CD4-positive, alpha-beta T cell treated with Interleukin-4 for 4 hours (primary cell): ENCODE data around the gene PPIL1.
"Not testable (repeated sequence)": the region's sequence is repeated elsewhere in the genome, so short reads cannot be mapped to it uniquely, and the experiment has no call there.

Experiments used
- DNase-seq: peaks from one replicate; pipeline ENCODE4 v3.0.0-alpha.2; 2020

PPIL1 gene

GRCh38 chr6:36874443-36875249, at the start of gene PPIL1:
Gene PPIL1 (minus strand): TSS chr6:36874803. CDS start chr6:36874772, 31 bp downstream.
- peak; percentile 87 for DNase-seq

DNA sequence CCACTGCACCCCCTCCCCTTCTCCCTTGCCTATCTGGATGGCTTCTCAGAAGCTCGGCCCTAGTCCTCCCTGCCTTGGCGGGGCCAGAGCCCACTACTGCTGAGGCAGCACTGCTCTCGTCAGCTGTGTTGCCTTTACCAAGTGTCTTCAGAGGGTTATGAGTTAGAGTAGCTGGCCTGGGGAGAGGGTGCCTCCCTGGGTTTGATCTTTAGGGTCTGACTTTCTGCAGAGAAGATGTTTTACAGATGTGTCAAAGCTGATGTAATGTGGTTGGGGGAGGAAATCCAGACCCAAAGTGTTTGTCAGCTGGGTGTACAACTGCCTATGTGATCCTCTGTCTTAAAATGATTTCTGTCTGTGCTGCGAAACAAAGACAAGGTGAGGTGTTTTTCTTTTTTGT, 49.5 kb upstream of the PPIL1 start:
- DNase-seq: no peak

GRCh38 chr6:36920546-36920945, 45.9 kb upstream of the PPIL1 start:
- no peak for DNase-seq

DNA sequence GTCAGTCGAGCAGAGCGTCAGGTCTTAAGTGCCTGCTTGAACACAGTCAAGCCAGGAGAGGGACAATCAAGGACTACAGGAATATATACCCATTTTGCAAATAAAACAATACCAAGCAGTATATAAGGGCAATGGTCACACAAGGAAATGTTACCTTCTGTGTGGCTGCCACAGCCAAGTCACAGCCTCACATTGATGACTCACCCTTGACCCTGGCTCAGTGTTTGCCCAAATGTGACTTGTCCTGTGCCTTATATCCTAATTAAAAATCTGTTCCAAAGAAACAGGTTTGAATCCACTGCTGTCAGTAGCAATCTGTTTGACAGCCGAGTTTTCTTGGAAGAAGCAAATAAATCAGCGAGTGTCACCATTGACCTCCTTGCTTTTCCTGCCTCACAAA, 45.4 kb upstream of the PPIL1 start:
- DNase-seq: no peak

DNA sequence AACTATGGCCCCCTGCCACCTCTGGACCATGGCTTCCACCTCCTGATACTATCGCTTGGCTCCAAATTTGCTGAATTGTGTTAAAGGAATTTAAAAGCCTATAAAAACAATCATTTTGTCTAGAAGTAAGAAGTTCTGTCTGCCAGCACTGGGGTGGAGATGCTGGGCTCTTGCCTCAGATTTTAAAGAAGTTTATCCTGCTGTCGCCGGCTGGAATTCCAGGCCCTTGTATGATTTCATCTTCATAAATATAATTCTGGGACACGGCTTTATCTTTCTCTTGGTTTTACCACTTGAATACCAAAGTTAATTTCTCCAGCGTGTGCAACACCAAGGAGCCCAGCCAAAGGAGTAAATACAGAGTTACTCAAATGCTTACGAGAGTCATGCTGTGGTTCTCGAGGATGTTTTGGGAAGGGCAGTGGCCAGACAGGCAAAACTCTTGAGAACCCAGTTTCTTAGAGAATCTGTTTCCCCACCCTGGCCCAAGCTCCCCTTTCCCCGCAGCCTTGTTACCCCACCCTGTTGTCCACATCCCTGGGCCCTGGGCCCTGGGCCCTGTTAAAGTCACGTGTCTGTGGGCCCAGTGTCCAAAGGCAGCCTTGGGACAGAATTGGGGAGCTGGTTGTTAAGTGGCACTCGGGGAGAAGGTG, 43.1 kb upstream of the PPIL1 start:
- no peak for DNase-seq

DNA sequence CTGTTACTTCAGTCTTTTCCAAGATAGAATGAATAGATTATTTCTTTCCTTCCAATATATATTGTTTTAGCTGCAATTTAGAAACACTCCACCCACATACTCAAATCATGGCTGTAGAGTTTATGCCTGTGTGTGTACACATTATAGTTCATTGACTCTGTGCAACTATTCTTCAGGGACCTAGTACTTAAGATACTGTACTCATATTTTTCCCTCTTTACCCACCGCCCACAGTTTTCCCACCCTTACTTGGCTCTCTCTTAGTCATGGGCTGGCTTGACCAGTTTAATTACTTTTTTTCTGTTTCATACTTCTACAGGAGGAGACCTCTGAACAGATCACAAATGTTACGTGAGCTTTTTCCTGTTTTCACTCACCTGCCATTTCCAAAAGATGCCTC, 41.5 kb upstream of the PPIL1 start:
- DNase-seq: no peak

GRCh38 chr6:36915599-36915998, 41.0 kb upstream of the PPIL1 start:
- no peak for DNase-seq

GRCh38 chr6:36914227-36914794, 39.7 kb upstream of the PPIL1 start:
- DNase-seq: peak; percentile 59

GRCh38 chr6:36913082-36913481, 38.5 kb upstream of the PPIL1 start:
- no peak for DNase-seq

- DNase-seq: peak; percentile 88
These were observed 38.0 kb upstream of the PPIL1 start for GRCh38 chr6:36912586-36912985.

GRCh38 chr6:36912030-36912454, 37.4 kb upstream of the PPIL1 start:
- peak; percentile 37 for DNase-seq

DNA sequence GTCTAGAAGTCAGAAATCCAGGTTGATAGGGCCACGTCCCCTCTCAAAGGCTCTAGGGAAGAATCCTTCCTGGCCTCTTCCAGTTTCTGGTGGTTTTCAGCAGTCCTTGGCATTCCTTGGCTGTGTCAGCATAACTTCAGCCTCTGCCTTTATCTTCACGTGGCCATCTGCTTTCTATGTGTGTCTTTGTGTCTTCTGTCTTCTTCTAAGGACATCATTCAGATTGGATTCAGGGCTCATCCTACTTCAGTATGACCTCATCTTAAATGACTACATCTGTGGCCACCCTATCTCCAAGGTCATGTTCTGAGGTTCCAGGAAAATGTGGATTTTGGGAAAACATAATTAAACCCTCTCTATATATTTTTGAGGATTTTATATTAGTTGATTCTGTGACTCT, 34.1 kb upstream of the PPIL1 start:
- DNase-seq: no peak

DNA sequence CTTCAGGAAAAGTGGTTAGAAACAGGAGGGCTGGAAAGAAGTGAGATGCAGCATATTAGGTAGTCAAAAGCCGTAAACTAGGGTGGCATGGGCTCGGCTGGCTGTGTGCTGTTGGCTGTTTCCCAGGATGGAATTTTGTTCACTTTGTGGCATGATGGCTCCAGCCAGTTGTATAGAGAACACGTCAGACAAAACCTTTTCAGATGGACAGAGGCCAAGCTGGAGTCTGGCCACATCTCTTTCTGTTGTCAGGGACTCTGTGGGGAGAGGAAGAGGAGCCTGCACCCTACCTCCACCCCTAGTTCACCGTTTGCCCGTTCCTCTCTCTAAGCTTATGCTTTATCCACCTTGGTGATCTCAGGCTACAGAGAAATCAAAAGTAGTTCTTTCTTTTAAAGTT, 33.2 kb upstream of the PPIL1 start:
- DNase-seq: no peak

DNA sequence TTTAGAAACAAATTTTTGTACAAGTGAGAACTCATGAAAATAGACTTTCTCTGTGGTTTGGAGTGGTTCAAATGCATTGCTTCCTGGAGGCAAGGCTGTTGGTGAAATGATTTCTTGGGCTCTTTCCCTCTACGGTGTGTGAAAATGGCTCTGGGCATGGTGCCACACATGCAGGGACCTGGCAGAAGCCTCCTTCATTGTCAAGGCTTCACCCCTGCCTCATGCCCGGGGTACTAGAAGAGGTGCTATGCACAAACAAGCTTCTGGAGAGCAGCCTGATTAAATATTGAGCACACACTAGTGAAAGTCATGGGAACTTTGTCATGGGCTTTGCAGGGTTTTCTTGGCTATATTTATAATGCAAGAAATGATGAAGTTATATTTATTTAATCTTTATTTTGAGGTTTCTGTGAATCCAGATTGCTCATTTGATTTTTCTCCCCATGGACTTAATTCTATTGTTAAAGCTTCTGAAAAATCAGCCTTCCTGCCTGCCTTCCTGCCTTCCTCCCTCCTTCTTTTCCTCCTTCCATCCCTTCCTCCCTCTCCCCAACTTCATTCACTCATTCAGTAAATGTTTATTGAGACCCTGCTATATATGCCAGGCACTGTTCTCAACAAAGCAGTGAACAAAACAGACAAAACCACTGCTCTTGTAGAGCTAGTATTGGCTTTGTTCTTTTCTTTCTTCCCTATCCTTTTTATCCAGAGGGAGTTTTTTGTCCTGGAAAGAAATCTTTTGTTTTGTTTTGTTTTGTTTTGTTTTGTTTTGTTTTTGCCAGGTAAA, 32.1 kb upstream of the PPIL1 start:
- no peak for DNase-seq

DNA sequence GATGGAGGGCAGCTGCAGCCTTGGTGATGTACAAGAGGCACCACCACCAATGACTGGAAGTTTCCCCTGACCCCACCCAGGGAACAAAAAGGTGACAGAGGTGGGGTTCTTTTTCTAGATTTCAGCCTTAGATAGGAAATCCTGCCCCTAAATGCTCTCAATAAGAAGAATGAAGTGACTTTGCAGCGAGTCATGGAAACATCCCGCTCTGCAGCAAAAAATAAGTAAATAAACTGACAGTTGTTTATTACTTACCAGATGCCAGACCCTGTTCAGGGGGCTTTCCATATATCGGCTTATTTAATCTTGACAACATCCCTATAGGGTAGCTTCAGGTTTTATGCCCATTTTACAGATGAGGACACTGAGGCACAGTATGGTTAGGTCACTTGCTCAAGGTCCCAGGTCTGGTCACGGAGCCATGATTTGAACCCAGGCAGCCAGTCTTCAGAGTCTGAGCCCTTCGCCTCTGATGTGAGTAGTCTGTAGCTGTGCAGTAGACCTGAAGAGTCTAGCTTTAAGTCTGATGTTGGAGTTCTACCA, 30.3 kb upstream of the PPIL1 start:
- no peak for DNase-seq

GRCh38 chr6:36904114-36904513, 29.5 kb upstream of the PPIL1 start:
- DNase-seq: no peak

DNA sequence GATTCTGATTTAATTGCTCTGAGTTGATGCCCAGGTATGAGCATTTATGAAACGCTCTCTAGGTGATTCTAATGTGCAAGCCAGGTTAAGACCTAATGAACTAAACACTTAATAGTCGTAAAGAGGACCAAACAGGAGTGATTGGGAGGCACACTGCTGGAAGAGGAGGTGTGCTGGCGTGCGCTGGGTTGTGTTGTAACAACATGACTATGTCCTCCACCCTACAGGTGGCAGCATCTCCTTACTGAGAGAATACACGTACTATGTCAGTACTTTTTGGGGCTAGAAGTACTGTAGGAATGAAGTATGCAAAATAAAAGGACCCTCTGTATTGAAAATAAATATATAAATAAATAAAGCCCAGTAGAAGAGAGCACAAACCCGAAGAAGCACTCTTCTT, 23.0 kb upstream of the PPIL1 start:
- peak; percentile 23 for DNase-seq

GRCh38 chr6:36893976-36894932, 19.7 kb upstream of the PPIL1 start:
- no peak for DNase-seq

DNA sequence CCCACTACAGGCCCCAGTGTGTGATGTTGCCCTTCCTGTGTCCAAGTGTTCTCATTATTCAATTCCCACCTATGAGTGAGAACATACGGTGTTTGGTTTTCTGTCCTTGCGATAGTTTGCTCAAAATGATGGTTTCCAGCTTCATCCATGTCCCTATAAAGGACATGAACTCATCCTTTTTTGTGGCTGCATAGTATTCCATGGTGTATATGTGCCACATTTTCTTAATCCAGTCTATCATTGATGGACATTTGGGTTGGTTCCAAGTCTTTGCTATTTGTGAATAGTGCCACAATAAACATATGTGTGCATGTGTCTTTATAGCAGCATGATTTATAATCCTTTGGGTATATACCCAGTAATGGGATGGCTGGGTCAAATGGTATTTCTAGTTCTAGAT, 16.6 kb upstream of the PPIL1 start:
- DNase-seq: not testable (repeated sequence)

- DNase-seq: no peak
These were observed 15.6 kb upstream of the PPIL1 start for GRCh38 chr6:36890112-36890663.
